ENCODE data around the gene SND1. TPM values are rescaled to one million over a fixed set of nuclear protein-coding genes. Genes with fewer than 3 reads are reported as not detected.

The SND1 gene
- total and polyA plus RNA-seq, 2 donors from 2014 or later = 83.0 to 154 TPM

- DNase-seq (no peak), FAIRE-seq (no peak)
- no peak overlapping the region for H3K4me3 ChIP-seq (ENCODE audit: low read length in 3 of 3)
- intact Hi-C loops (cut with DNase I) = no loop called here
- H3K27me3 ChIP-seq (ENCODE audit: control insufficient read depth, insufficient read depth, low read length) = no peaks in the 10 kb centered on the region
- no peaks in the 10 kb centered on the region for H3K36me3 ChIP-seq (ENCODE audit: control insufficient read depth in 2 of 3, insufficient read depth in 3 of 3, low read length in 3 of 3)
- no peak overlapping the region for H3K27ac ChIP-seq (ENCODE audit: low read depth in 2 of 2, low read length in 2 of 2)
- H3K4me1 ChIP-seq (ENCODE audit: control insufficient read depth in 2 of 3, insufficient read depth in 2 of 3, low read depth in 1 of 3, low read length in 3 of 3) = no peaks in the 10 kb centered on the region
- no peaks in the 10 kb centered on the region for H3K9me3 ChIP-seq (ENCODE audit: control insufficient read depth in 2 of 3, insufficient read depth in 1 of 3, low read length in 3 of 3)
- TF ChIP-seq CTCF (IDR thresholded peaks at IDR 0.05; ENCODE audit: borderline replicate concordance, extremely low read depth, insufficient read depth) = no peak
- no peak overlapping the region for H3K9ac ChIP-seq (ENCODE audit: low read length in 3 of 3)
Measured at GRCh38 chr7:127983804-127984332, 331.9 kb downstream of the SND1 start.

GRCh38 chr7:127986581-127987521 lies 334.9 kb downstream of the SND1 start:
- Histone ChIP-seq H3K27ac (ENCODE audit: low read depth in 2 of 2, low read length in 2 of 2) (no peak overlapping the region), H3K9me3 (ENCODE audit: control insufficient read depth in 2 of 3, insufficient read depth in 1 of 3, low read length in 3 of 3) (no peaks in the 10 kb centered on the region), H3K36me3 (ENCODE audit: control insufficient read depth in 2 of 3, insufficient read depth in 3 of 3, low read length in 3 of 3) (peaks cover 0 to 3% (median 0%) of the 10 kb centered on the region in 3 donors), H3K4me3 (ENCODE audit: low read length in 3 of 3) (no peak overlapping the region), H3K9ac (ENCODE audit: low read length in 3 of 3) (no peak overlapping the region), H3K27me3 (ENCODE audit: control insufficient read depth, insufficient read depth, low read length) (no peaks in the 10 kb centered on the region), H3K4me1 (ENCODE audit: control insufficient read depth in 2 of 3, insufficient read depth in 2 of 3, low read depth in 1 of 3, low read length in 3 of 3) (no peaks in the 10 kb centered on the region)
- intact Hi-C loops (cut with DNase I) = no loop called here
- no peak for FAIRE-seq
- no peak for TF ChIP-seq CTCF (IDR thresholded peaks at IDR 0.05; ENCODE audit: borderline replicate concordance, extremely low read depth, insufficient read depth)
- DNase-seq = no peak

GRCh38 chr7:127988751-127989150 lies 336.8 kb downstream of the SND1 start:
- Histone ChIP-seq H3K9ac (ENCODE audit: low read length in 3 of 3) (no peak overlapping the region), H3K9me3 (ENCODE audit: control insufficient read depth in 2 of 3, insufficient read depth in 1 of 3, low read length in 3 of 3) (no peaks in the 10 kb centered on the region), H3K36me3 (ENCODE audit: control insufficient read depth in 2 of 3, insufficient read depth in 3 of 3, low read length in 3 of 3) (peaks cover 0 to 3% (median 0%) of the 10 kb centered on the region in 3 donors), H3K27ac (ENCODE audit: low read depth in 2 of 2, low read length in 2 of 2) (no peak overlapping the region), H3K4me3 (ENCODE audit: low read length in 3 of 3) (no peak overlapping the region), H3K4me1 (ENCODE audit: control insufficient read depth in 2 of 3, insufficient read depth in 2 of 3, low read depth in 1 of 3, low read length in 3 of 3) (no peaks in the 10 kb centered on the region), H3K27me3 (ENCODE audit: control insufficient read depth, insufficient read depth, low read length) (no peaks in the 10 kb centered on the region)
- FAIRE-seq = no peak
- TF ChIP-seq CTCF (IDR thresholded peaks at IDR 0.05; ENCODE audit: borderline replicate concordance, extremely low read depth, insufficient read depth) = no peak
- intact Hi-C loops (cut with DNase I) = no loop called here
- DNase-seq = no peak

All from kidney (tissue), 14 donors.